Peyer's patch (tissue), 4 donors: ENCODE data around the gene MSI2.

Source experiments
- POLR2A ChIP-seq, 2 donors: fragments of 450-650 bp; IDR thresholded peaks; one replicate each; pipeline ENCODE4 v1.5.1; 2017; ENCODE audit warnings: antibody characterized with exemption in 2 of 2, mild to moderate bottlenecking in 2 of 2, moderate library complexity in 2 of 2
- TF ChIP-seq, protein P1 (sequence below), 6 experiments: fragments of 450-650 bp in 4 of 6; fragments of 200-600 bp in 2 of 6; sonication (generic) in 1 of 6; IDR thresholded peaks; one replicate each; pipeline ENCODE4 v1.5.1; 2017 to 2019; ENCODE audit warnings: antibody characterized with exemption in 6 of 6, mild to moderate bottlenecking in 3 of 6, moderate library complexity in 1 of 6

- TF ChIP-seq, protein P1, sequence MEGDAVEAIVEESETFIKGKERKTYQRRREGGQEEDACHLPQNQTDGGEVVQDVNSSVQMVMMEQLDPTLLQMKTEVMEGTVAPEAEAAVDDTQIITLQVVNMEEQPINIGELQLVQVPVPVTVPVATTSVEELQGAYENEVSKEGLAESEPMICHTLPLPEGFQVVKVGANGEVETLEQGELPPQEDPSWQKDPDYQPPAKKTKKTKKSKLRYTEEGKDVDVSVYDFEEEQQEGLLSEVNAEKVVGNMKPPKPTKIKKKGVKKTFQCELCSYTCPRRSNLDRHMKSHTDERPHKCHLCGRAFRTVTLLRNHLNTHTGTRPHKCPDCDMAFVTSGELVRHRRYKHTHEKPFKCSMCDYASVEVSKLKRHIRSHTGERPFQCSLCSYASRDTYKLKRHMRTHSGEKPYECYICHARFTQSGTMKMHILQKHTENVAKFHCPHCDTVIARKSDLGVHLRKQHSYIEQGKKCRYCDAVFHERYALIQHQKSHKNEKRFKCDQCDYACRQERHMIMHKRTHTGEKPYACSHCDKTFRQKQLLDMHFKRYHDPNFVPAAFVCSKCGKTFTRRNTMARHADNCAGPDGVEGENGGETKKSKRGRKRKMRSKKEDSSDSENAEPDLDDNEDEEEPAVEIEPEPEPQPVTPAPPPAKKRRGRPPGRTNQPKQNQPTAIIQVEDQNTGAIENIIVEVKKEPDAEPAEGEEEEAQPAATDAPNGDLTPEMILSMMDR (IDR thresholded peaks at IDR 0.05), result no peak
- TF ChIP-seq POLR2A (IDR thresholded peaks at IDR 0.05), result no peak
Observed at GRCh38 chr17:57424777-57425188, 168.5 kb downstream of the MSI2 start.
